Inferior parietal cortex (tissue), 1 donor: ENCODE measurements around the gene TCF7L2.

Experiments used
- DNase-seq: peaks from one replicate; pipeline ENCODE4 v3.0.0-alpha.2; 2016; ENCODE audit errors: extremely low spot score

Gene TCF7L2

DNA sequence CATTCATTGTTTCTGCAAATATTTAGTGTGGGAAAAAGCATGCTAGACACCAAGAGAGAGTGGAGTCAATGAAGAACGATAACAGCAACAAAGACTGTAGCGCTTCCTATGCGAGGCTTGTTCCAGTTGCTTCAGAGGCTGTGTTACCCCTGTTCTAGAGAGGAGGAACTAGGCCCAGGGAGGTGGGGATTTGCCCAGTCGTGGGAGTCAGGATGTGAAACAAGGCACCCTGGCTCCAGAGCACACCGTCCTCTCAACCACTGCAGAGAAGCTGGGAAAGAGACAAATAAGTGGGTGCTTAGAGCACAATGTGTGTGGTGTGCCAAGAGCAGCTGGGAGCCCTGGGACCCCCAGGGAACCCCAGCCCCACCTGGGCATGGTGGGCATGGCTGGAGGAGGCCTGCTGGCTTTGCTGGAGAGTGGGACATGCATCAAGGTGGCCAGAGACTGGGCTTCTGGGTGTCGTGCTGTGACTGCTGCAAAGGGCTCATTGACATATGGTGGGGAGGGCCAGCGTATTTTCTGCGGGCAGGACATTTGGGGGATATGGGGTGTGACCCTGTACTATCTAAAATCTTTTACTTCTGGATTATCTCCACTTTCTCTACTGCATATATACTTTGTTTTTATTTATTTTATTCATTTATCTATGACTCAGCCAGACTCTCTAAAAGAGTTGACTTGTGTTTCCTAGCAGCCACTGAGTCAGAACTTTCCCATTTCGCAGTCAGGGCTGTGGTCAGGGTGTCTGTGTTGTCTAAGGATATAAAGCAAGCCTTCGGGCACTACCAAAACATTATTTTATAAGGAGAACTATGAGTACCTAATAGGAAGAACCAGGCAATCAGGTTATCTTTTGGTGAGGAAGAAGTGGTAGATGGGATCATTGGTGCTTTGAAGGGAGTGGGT is 95.4 kb downstream of the TCF7L2 start:
- DNase-seq, result no peak

DNA sequence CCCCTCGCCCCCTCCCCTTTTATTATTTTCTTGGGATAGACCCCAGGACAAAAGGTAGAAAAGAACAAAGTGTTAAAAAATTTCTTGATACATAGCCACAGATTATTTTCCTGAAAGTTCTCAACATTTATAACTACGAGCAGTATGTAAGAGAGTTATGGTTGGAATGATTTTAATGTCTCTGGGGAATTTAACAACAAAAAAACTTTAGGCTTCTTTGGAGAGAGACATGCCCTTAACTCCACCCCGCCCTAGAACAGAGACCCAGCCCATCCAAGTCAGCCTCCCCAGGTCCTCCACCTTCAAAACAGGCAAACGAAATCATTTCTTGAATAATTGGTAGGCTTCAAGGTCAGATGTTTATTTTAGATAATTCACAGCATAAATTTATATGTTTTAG is 97.1 kb downstream of the TCF7L2 start:
- no peak for DNase-seq

GRCh38 chr10:113047605-113047962 is 97.5 kb downstream of the TCF7L2 start:
- DNase-seq, result no peak

GRCh38 chr10:113047963-113048781 is 98.1 kb downstream of the TCF7L2 start:
- no peak for DNase-seq

- DNase-seq, result no peak
Observed at GRCh38 chr10:113049881-113050280, 99.8 kb downstream of the TCF7L2 start.

- no peak for DNase-seq
Observed at GRCh38 chr10:113052076-113052830, 102.2 kb downstream of the TCF7L2 start.

- DNase-seq, result no peak
Observed at GRCh38 chr10:113053091-113053490, 103.0 kb downstream of the TCF7L2 start.

GRCh38 chr10:113053881-113054280 is 103.8 kb downstream of the TCF7L2 start:
- no peak for DNase-seq

GRCh38 chr10:113055458-113055857 is 105.4 kb downstream of the TCF7L2 start:
- no peak for DNase-seq

DNA sequence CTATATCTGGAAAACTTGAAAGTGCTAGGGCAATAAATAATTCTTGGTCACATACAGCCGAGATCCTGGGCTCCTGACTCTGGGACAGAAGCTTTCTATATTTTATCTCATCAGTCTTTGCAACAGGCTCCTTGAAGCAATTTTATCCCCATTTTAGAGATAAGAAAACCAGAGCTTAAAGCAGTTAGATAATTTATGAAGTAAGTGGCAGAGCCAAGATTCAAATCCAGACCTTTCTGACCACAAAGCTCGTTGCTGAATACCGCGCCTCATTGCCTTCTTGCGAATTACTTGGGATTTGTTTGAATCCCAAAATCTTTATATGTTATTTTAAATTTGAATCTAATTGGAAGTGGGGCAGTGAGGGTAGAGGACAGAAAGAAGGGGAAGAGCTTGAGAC is 106.0 kb downstream of the TCF7L2 start:
- no peak for DNase-seq

- no peak for DNase-seq
Observed at GRCh38 chr10:113056441-113057021, 106.5 kb downstream of the TCF7L2 start.

- no peak for DNase-seq
Observed at GRCh38 chr10:113057948-113058522, 108.0 kb downstream of the TCF7L2 start.

- DNase-seq, result peak; percentile 39
Observed at GRCh38 chr10:113058523-113059370, 108.7 kb downstream of the TCF7L2 start.

- DNase-seq, result peak; percentile 72
Observed at GRCh38 chr10:113059371-113059780, 109.3 kb downstream of the TCF7L2 start.

DNA sequence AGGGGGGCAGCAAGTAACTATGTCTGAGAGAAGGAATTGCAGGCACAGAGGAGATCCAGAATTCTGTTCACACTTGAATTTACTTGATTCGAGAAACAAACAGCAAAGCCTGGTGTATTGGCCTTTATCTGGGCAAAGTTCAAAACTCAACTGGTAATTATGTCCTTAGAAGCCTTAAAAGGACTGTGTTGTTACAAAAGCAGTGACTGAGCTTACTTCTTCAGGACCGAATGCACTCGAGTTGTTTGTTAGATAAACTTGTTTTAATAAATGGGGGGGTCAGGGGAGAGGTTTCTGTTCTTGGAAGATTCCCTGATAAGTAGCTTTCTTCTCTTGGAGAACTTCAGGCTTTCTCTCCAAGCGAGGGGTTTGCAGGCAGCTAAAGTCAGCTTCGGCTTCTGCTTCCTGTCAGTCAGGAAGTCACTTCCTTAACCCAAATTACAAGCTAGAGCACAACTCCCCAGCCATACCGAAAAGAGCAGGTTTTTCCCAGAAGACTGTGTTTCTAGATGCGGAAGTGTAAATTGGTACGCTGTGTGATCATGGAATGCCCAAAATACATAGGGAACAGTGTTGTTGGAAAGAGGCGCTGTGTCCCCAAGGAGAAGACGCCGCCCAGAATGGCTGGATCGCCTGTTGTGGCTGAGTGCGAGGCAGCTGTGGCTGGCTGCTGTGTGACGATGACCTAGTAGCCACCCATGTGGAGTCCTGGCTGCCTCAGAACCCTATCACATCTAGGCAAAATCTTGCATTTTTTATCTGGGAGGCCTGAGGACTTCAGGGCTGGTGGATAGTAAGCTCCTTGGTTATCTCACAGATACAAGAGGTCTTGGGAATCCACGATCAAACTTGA is 110.4 kb downstream of the TCF7L2 start:
- DNase-seq, result peak; percentile 70

DNA sequence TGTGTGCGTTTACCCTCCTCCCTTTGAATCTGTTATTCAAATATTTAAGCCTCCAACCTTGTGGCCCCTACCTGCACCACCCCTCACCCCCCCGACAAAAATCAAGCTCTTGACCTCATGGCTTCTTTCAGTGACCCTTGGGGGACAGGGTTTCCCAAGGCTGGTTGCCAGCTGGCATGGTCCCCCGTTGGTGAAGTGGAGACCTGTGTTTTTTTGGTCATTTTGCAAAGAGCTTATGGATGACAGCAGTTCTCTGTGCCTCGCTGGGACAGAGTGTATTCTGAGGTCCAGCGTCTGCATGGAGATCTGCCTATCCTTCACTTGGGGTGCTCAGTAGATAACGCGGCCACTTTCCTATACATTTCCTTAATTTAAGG is 111.0 kb downstream of the TCF7L2 start:
- no peak for DNase-seq

- DNase-seq, result no peak
Observed at GRCh38 chr10:113061557-113061956, 111.5 kb downstream of the TCF7L2 start.

- DNase-seq, result no peak
Observed at GRCh38 chr10:113063043-113063967, 113.3 kb downstream of the TCF7L2 start.
